NCI-H1048 (cell line): ENCODE results near the gene PPFIBP2.

Experiments used
- DNase-seq: peaks from one replicate; lab custom pipeline; 2025; lab: John Stamatoyannopoulos, UW

The PPFIBP2 gene

GRCh38 chr11:7600205-7600775, 86.5 kb downstream of the PPFIBP2 start:
- no peak for DNase-seq

- no peak for DNase-seq
These were observed 89.4 kb downstream of the PPFIBP2 start for GRCh38 chr11:7603031-7603781.

- DNase-seq = no peak
These were observed 90.6 kb downstream of the PPFIBP2 start for GRCh38 chr11:7604331-7604955.

- no peak for DNase-seq
These were observed 91.6 kb downstream of the PPFIBP2 start for GRCh38 chr11:7605186-7605943.

GRCh38 chr11:7606496-7606895, 92.7 kb downstream of the PPFIBP2 start:
- no peak for DNase-seq

GRCh38 chr11:7609015-7609414, 95.2 kb downstream of the PPFIBP2 start:
- DNase-seq = no peak

GRCh38 chr11:7609521-7609920, 95.7 kb downstream of the PPFIBP2 start:
- no peak for DNase-seq

- no peak for DNase-seq
These were observed 96.6 kb downstream of the PPFIBP2 start for GRCh38 chr11:7610393-7610792.

GRCh38 chr11:7611411-7611810, 97.6 kb downstream of the PPFIBP2 start:
- no peak for DNase-seq

GRCh38 chr11:7612056-7612660, 98.4 kb downstream of the PPFIBP2 start:
- no peak for DNase-seq

- no peak for DNase-seq
These were observed 99.0 kb downstream of the PPFIBP2 start for GRCh38 chr11:7612661-7613393.

GRCh38 chr11:7613394-7613720, 99.6 kb downstream of the PPFIBP2 start:
- no peak for DNase-seq

GRCh38 chr11:7614656-7615055, 100.9 kb downstream of the PPFIBP2 start:
- no peak for DNase-seq

GRCh38 chr11:7617032-7617431, 103.2 kb downstream of the PPFIBP2 start:
- DNase-seq = no peak

GRCh38 chr11:7619322-7619721, 105.5 kb downstream of the PPFIBP2 start:
- no peak for DNase-seq

GRCh38 chr11:7621090-7621489, 107.3 kb downstream of the PPFIBP2 start:
- no peak for DNase-seq

GRCh38 chr11:7621554-7621953, 107.8 kb downstream of the PPFIBP2 start:
- DNase-seq = no peak

- no peak for DNase-seq
These were observed 108.9 kb downstream of the PPFIBP2 start for GRCh38 chr11:7622721-7623120.

- DNase-seq = no peak
These were observed 114.9 kb downstream of the PPFIBP2 start for GRCh38 chr11:7628660-7629059.

GRCh38 chr11:7630002-7630401, 116.2 kb downstream of the PPFIBP2 start:
- no peak for DNase-seq

GRCh38 chr11:7632211-7632610, 118.4 kb downstream of the PPFIBP2 start:
- no peak for DNase-seq

GRCh38 chr11:7635137-7635536, 121.3 kb downstream of the PPFIBP2 start:
- no peak for DNase-seq
